ENCODE measurements around the gene FLAD1.

The FLAD1 gene

GRCh38 chr1:155016231-155016831, 33.2 kb downstream of the FLAD1 start:
- DNase-seq (ENCODE audit: low read depth, low spot score) = no peak

- peak; percentile 73 for DNase-seq (ENCODE audit: low read depth, low spot score)
These were observed 34.1 kb downstream of the FLAD1 start for GRCh38 chr1:155017041-155017945.

- DNase-seq (ENCODE audit: low read depth, low spot score) = no peak
These were observed 34.8 kb downstream of the FLAD1 start for GRCh38 chr1:155017946-155018316.

- DNase-seq (ENCODE audit: low read depth, low spot score) = no peak
These were observed 35.6 kb downstream of the FLAD1 start for GRCh38 chr1:155018617-155019348.

GRCh38 chr1:155019377-155020245, 36.5 kb downstream of the FLAD1 start:
- DNase-seq (ENCODE audit: low read depth, low spot score) = no peak

- no peak for DNase-seq (ENCODE audit: low read depth, low spot score)
These were observed 39.2 kb downstream of the FLAD1 start for GRCh38 chr1:155022136-155022926.

GRCh38 chr1:155022927-155023236, 39.7 kb downstream of the FLAD1 start:
- DNase-seq (ENCODE audit: low read depth, low spot score) = no peak

GRCh38 chr1:155023627-155024026, 40.5 kb downstream of the FLAD1 start:
- DNase-seq (ENCODE audit: low read depth, low spot score) = no peak

- DNase-seq (ENCODE audit: low read depth, low spot score) = no peak
These were observed 41.2 kb downstream of the FLAD1 start for GRCh38 chr1:155024315-155024714.

- no peak for DNase-seq (ENCODE audit: low read depth, low spot score)
These were observed 43.0 kb downstream of the FLAD1 start for GRCh38 chr1:155026154-155026553.

GRCh38 chr1:155026588-155026987, 43.4 kb downstream of the FLAD1 start:
- DNase-seq (ENCODE audit: low read depth, low spot score) = no peak

GRCh38 chr1:155029513-155030242, 46.5 kb downstream of the FLAD1 start:
- DNase-seq (ENCODE audit: low read depth, low spot score) = no peak

- no peak for DNase-seq (ENCODE audit: low read depth, low spot score)
These were observed 47.2 kb downstream of the FLAD1 start for GRCh38 chr1:155030243-155030795.

GRCh38 chr1:155030899-155031298, 47.8 kb downstream of the FLAD1 start:
- DNase-seq (ENCODE audit: low read depth, low spot score) = no peak

- no peak for DNase-seq (ENCODE audit: low read depth, low spot score)
These were observed 49.7 kb downstream of the FLAD1 start for GRCh38 chr1:155032886-155033285.

- no peak for DNase-seq (ENCODE audit: low read depth, low spot score)
These were observed 50.4 kb downstream of the FLAD1 start, which contains the start of the genes DCST1 and DCST2 for GRCh38 chr1:155033524-155033923. DCST1 (plus strand) TSS chr1:155033824; CDS start chr1:155034037, 213 bp downstream. DCST2 (minus strand) TSS chr1:155033781; CDS start chr1:155033701, 80 bp downstream.

GRCh38 chr1:155034318-155035208, 51.4 kb downstream of the FLAD1 start:
- no peak for DNase-seq (ENCODE audit: low read depth, low spot score)

GRCh38 chr1:155035936-155036335, 52.8 kb downstream of the FLAD1 start:
- DNase-seq (ENCODE audit: low read depth, low spot score) = no peak

GRCh38 chr1:155037043-155037442, 53.9 kb downstream of the FLAD1 start:
- DNase-seq (ENCODE audit: low read depth, low spot score) = no peak
